Thymus (tissue), 14 donors: ENCODE measurements around the gene ZPBP. TPM values are rescaled to one million over a fixed set of nuclear protein-coding genes. Genes with fewer than 3 reads are reported as not detected.

Experiments
- DNase-seq, 9 donors: peaks; one replicate each; pipeline ENCODE4 v3.0.0-alpha.2; 2013; ENCODE audit warnings: low spot score in 9 of 9, low read depth in 6 of 9, missing footprints in 1 of 9
- H3K27ac ChIP-seq, 2 donors: one replicate each; pipeline ENCODE4 v1.5.1; 2013; ENCODE audit warnings: control low read depth in 1 of 2, low read depth in 1 of 2, low read length in 1 of 2, mild to moderate bottlenecking in 1 of 2, moderate library complexity in 1 of 2
- H3K27me3 ChIP-seq, 2 donors: one replicate each; pipeline ENCODE4 v1.5.1; 2013; ENCODE audit warnings: low read length in 1 of 2; ENCODE audit not compliant: control insufficient read depth in 2 of 2, insufficient read depth in 1 of 2
- H3K36me3 ChIP-seq, 2 donors: one replicate each; pipeline ENCODE4 v1.5.1; 2013; ENCODE audit warnings: low read length in 1 of 2, mild to moderate bottlenecking in 1 of 2, moderate library complexity in 1 of 2; ENCODE audit not compliant: control insufficient read depth in 2 of 2, insufficient read depth in 2 of 2
- H3K4me1 ChIP-seq, 2 donors: one replicate each; pipeline ENCODE4 v1.5.1; 2013; ENCODE audit warnings: low read length in 2 of 2; ENCODE audit not compliant: control insufficient read depth in 2 of 2, insufficient read depth in 2 of 2
- H3K4me3 ChIP-seq, 2 donors: one replicate each; pipeline ENCODE4 v1.5.1; 2013; ENCODE audit warnings: low read length in 2 of 2, control low read depth in 1 of 2, mild to moderate bottlenecking in 1 of 2
- H3K9me3 ChIP-seq, 2 donors: one replicate each; pipeline ENCODE4 v1.5.1; 2013; ENCODE audit warnings: low read length in 1 of 2, mild to moderate bottlenecking in 1 of 2; ENCODE audit not compliant: control insufficient read depth in 2 of 2, insufficient read depth in 1 of 2
- WGBS: extraction: QIAGEN DNeasy Blood & Tissue Kit; methylation state at CpG from one replicate; pipeline ENCODE4 v1.1.7; 2013; 5-methylcytosine and 5-hydroxymethylcytosine counted together
- long read RNA-seq, 10 donors: transcript quantifications; one replicate each; lab custom pipeline, GENCODE V29; 2026
- polyA plus RNA-seq: library from polyadenylated mRNA; stranded (reverse); fragments of 200-250 nt; gene quantifications from one replicate; pipeline ENCODE4 v1.2.3, GENCODE V29; 2013
- total RNA-seq: library from RNA; stranded (reverse); fragments of 120-200 nt; gene quantifications from one replicate; pipeline ENCODE4 v1.2.4, GENCODE V29; 2013
- donor health status: healthy.

ZPBP gene, protein sequence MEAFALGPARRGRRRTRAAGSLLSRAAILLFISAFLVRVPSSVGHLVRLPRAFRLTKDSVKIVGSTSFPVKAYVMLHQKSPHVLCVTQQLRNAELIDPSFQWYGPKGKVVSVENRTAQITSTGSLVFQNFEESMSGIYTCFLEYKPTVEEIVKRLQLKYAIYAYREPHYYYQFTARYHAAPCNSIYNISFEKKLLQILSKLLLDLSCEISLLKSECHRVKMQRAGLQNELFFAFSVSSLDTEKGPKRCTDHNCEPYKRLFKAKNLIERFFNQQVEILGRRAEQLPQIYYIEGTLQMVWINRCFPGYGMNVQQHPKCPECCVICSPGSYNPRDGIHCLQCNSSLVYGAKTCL
- total RNA-seq = 0.14 TPM
- 0.05 TPM for polyA plus RNA-seq
- long read RNA-seq, donor 1 = 0 reads
- long read RNA-seq, donor 2 = 0 reads
- long read RNA-seq, donor 3 = 0 reads
- long read RNA-seq, donor 4 = 0 reads
- long read RNA-seq, donor 5 = 0 reads
- long read RNA-seq, donor 6 = 0 reads
- long read RNA-seq, donor 7 = 0 reads
- long read RNA-seq, donor 8 = 0 reads
- long read RNA-seq, donor 9 = 0 reads
- long read RNA-seq, donor 10 = 0 reads

DNA sequence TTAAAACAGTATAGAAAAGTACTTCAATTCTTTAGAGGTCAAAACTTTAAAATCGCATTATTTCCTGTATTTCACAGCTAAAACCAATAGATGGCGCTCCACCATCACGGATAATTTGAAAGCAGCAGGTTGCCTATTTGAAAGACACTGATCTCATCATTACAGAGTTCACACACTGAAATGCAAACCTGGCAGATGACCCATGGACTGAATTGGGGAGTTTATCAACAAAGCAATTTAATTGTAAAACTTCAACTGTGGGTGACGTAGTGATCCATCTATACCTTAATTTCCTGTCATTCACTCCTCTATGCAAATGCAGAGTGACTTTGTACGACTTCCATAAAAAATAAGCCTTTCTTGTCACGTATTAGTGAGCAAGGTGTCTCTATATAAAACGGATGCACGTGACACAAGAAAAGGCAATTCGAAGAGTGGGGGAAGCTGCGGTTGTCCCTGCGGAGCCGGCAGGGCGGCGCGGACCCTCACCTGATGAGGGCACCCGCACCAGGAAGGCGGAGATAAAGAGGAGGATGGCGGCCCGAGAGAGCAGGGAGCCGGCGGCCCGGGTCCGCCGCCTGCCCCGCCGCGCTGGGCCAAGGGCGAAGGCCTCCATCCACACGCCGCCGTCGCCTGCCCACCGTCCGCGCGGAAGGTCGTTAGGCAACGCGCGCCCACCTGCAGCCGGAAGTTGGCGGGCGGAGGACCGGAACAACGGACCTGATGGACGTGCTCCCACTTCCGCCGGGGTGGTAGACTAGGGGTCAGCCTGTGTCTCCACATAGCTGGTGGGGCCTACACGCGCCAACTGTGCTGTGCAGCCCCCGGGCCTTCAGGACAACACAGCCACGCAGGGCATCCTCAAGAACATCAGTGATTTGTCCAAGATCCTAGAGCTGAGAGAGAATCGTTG, at the start of gene ZPBP:
ZPBP (minus strand) TSS at position 668 of the 913 bp plus-strand sequence; CDS start at position 616, 52 bp downstream.
- Histone ChIP-seq H3K36me3 (no peaks in the 10 kb centered on the region), H3K27ac (peak within 1 kb of the TSS in 1 of 2 donors; percentile 49), H3K4me1 (peaks cover 4% of the 10 kb centered on the region in 2 donors), H3K27me3 (no peaks in the 10 kb centered on the region), H3K9me3 (no peaks in the 10 kb centered on the region), H3K4me3 (peak within 1 kb of the TSS; percentile 40 to 62)
- DNase-seq = peak in 8 of 9 donors; percentile 56 to 84 (median 70)
- WGBS = 17% methylated on average over 53 of the region's 53 CpGs

DNA sequence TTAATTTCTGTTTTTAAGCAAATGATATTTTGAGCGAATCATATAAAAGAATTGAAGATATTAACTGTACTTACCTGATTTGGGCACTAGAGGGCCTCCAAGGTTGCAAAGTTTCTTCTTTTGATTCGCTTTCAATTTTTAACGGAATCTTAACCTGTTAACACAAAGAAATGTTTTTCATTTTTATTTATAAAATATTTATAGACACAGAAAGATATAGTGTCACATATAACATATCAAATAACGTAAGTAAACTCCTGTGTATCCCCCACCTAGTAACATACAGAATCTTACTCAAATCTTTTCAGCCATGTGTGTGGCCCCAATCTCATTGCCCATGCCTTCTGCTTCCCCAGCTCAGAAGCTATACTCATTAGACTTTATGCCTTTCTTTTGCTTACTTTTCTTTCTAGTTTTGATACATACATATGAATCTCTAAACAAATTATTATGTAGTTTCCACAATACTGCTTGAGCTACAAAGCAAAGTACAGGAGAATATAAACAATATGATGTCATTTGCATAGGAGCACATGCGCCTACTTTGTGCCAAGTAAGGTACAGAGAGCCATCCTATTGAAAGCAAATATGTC, 49.5 kb upstream of the ZPBP start:
- DNase-seq = peak in 7 of 9 donors; percentile 53 to 88 (median 74)
- H3K36me3 ChIP-seq = no peaks in the 10 kb centered on the region
- H3K4me1 ChIP-seq = peaks cover 18 to 32% of the 10 kb centered on the region in 2 donors
- no peaks in the 10 kb centered on the region for H3K9me3 ChIP-seq
- H3K27me3 ChIP-seq = no peaks in the 10 kb centered on the region
- no peak overlapping the region for H3K4me3 ChIP-seq
- peak overlapping the region in 1 of 2 donors; percentile 67 for H3K27ac ChIP-seq
- WGBS = 22% methylated on average over 5 of the region's 5 CpGs

DNA sequence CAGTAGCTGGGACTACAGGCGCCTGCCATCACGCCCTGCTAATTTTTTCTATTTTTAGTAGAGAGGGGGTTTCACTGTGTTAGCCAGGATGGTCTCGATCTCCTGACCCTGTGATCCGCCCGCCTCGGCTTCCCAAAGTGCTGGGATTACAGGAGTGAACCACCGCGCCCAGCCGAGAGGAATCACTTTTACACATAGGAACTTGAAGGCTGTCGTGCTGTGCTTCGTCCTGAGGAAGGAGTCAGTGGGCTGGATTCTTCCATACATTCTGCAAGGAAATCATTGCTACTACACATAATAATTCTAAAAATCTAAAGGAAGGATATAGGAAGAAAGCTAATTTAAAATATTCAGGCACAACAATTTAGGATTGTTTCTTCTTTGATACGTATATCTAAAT, 48.8 kb upstream of the ZPBP start:
- no peak overlapping the region for H3K4me3 ChIP-seq
- WGBS = 95% methylated on average over 12 of the region's 12 CpGs
- no peak overlapping the region for H3K27ac ChIP-seq
- no peaks in the 10 kb centered on the region for H3K27me3 ChIP-seq
- no peak for DNase-seq
- peaks cover 14 to 27% of the 10 kb centered on the region in 2 donors for H3K4me1 ChIP-seq
- H3K9me3 ChIP-seq = no peaks in the 10 kb centered on the region
- H3K36me3 ChIP-seq = no peaks in the 10 kb centered on the region

DNA sequence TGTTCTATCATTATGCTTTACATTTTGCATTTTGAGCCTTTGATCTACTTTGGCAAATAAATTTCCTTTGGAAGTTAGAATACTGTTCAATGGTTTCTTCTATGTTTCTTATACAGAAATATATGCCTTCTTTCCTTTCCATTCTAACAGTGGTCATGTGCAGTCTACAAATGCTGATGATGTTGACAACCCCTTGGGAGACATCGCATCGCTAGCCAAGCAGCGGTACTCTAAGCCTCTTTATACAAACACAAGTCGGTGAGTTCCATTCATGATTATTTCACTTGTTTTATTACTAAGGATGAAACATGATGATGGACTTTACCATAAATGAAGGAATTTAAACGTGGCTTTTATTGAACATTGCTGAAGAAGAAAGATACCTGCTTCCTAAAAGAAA, 48.1 kb upstream of the ZPBP start:
- 94% methylated on average over 5 of the region's 5 CpGs for WGBS
- no peaks in the 10 kb centered on the region for H3K27me3 ChIP-seq
- DNase-seq = no peak
- no peak overlapping the region for H3K27ac ChIP-seq
- H3K36me3 ChIP-seq = no peaks in the 10 kb centered on the region
- H3K4me1 ChIP-seq = peaks cover 9 to 20% of the 10 kb centered on the region in 2 donors
- H3K9me3 ChIP-seq = no peaks in the 10 kb centered on the region
- H3K4me3 ChIP-seq = no peak overlapping the region

DNA sequence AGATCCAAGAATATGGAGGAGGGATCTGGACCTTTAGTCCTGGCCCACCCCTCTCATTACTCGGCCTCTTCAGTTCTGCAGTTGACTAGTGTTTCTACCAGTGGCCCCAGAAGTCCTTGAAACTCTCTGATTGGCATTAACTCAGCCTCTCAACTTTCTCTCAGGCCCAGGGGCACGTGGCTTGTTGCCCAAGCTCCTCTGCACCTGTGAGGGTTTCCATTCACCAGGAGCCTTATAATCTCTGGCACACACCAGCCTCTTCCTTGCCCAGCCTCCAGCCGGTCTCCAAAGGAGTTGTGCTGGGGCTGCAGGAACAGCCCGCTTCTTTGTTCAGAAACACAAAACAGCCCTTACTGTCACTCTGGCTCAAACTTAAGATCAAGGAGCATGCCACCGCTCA, 47.6 kb upstream of the ZPBP start:
- DNase-seq = no peak
- H3K27me3 ChIP-seq = no peaks in the 10 kb centered on the region
- H3K4me3 ChIP-seq = no peak overlapping the region
- H3K9me3 ChIP-seq = no peaks in the 10 kb centered on the region
- H3K27ac ChIP-seq = no peak overlapping the region
- H3K4me1 ChIP-seq = peaks cover 5 to 16% of the 10 kb centered on the region in 2 donors
- WGBS = 87% methylated on average over 5 of the region's 5 CpGs
- H3K36me3 ChIP-seq = no peaks in the 10 kb centered on the region

DNA sequence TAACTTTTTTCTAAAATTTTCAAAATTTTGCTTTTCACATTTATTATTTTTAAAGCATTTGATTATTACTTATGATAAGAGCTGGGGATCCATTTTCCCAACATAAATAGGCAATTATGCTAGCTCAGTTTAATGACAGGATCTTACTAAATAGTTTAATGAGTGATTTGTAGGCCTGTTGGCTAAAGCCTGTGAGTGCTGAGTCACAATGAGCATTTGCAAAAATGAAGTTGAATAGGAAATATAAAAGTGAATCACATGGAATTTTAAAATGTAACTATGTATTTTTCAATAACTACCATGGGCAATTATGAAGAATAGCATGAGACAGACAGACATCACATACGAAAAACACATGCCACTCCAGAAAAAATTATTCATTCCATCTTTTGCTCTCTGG, 45.1 kb upstream of the ZPBP start:
- H3K27ac ChIP-seq = no peak overlapping the region
- H3K4me3 ChIP-seq = no peak overlapping the region
- no peak for DNase-seq
- no peaks in the 10 kb centered on the region for H3K9me3 ChIP-seq
- no peaks in the 10 kb centered on the region for H3K27me3 ChIP-seq
- peaks cover 3 to 11% of the 10 kb centered on the region in 2 donors for H3K4me1 ChIP-seq
- no peaks in the 10 kb centered on the region for H3K36me3 ChIP-seq
- WGBS = 97% methylated on average over 1 of the region's 1 CpG

DNA sequence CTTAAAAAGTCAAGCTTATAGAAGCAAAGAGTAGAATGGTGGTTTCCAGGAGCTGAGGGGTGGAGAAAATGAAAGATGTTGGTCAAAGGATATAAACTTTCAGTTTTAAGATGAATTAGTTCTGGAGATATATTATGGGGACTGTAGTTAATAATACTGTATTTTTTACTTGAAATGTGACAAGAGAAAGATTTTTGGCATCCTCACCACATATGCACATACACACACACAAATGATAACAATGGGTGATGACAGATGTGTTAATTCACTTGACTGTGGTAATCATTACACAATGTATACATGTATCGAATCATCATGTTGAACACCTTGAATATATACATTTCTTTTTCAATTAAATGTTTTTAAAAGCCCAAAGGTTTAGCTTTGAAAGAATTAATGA, 32.7 kb upstream of the ZPBP start:
- Histone ChIP-seq H3K36me3 (no peaks in the 10 kb centered on the region), H3K27ac (no peak overlapping the region), H3K9me3 (no peaks in the 10 kb centered on the region), H3K4me1 (no peaks in the 10 kb centered on the region), H3K4me3 (no peak overlapping the region), H3K27me3 (no peaks in the 10 kb centered on the region)
- no peak for DNase-seq
- 97% methylated on average over 1 of the region's 1 CpG for WGBS

DNA sequence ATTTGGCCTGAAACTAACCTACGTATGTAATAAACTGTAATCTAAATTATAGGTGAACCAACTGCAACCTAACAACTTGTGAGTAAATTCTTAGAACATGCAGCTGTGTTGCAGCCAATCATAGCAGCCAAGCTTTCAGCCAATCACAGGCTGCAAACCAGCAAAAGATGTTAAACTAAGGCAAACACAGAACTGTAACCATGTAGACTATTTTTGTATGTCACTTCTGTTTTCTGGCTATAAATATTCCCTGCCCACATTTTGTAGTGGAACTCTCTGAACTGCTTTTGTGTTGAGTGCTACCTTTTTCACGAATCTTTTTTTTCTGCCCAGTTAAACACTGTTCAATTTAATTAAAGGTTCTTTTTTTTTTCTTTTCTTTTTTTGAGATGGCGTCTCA, 28.2 kb upstream of the ZPBP start:
- no peaks in the 10 kb centered on the region for H3K4me1 ChIP-seq
- no peak overlapping the region for H3K27ac ChIP-seq
- H3K4me3 ChIP-seq = no peak overlapping the region
- DNase-seq = peak in 4 of 9 donors; percentile 15 to 55 (median 27)
- H3K27me3 ChIP-seq = no peaks in the 10 kb centered on the region
- no peaks in the 10 kb centered on the region for H3K36me3 ChIP-seq
- no peaks in the 10 kb centered on the region for H3K9me3 ChIP-seq
- 61% methylated on average over 3 of the region's 3 CpGs for WGBS
